ENCODE data around the gene DPP7. TPM values are rescaled to one million over a fixed set of nuclear protein-coding genes. Genes with fewer than 3 reads are reported as not detected.

Gene DPP7
- polyA plus RNA-seq, 1 of the 3 experiments (the other 2 are of a cell fraction) = 127 TPM

- Histone ChIP-seq H3K4me1 (ENCODE audit: control insufficient read depth in 1 of 2, insufficient read depth in 2 of 2, low read depth in 1 of 2, low read length in 1 of 2) (peaks cover 3 to 18% of the 10 kb centered on the region in 2 experiments; a peak in 3 of 4 replicates), H3K27me3 (ENCODE audit: insufficient read depth) (no peaks in the 10 kb centered on the region), H3K79me2 (ENCODE audit: insufficient read depth) (peaks cover 55% of the 10 kb centered on the region), H4K20me1 (ENCODE audit: insufficient read depth) (no peaks in the 10 kb centered on the region), H3F3A (replicated peaks; ENCODE audit: insufficient read depth) (peaks cover 7% of the 10 kb centered on the region), H3K4me3 (ENCODE audit: low read depth in 2 of 2, low read length in 1 of 2) (peak overlapping the region; percentile 77 to 89), H3K36me3 (replicated peaks in 1 of 2; ENCODE audit: control insufficient read depth in 1 of 2, insufficient read depth in 2 of 2, low read length in 1 of 2) (no peaks in the 10 kb centered on the region), H3K9me2 (no peaks in the 10 kb centered on the region), H3K4me2 (peak overlapping the region; percentile 89), H3K9ac (peak overlapping the region; percentile 82), H3K27ac (ENCODE audit: low read depth in 2 of 2, low read length in 1 of 2) (peak overlapping the region in 1 of 2 experiments; percentile 87; a peak in 2 of 4 replicates), H3K9me3 (no peaks in the 10 kb centered on the region), H2AFZ (ENCODE audit: low read depth) (no peak overlapping the region)
- DNase-seq = no peak
- CTCF ChIA-PET = interaction anchor here (1.1 to 2.7 kb wide), 4 partner anchors 11 to 108 kb away, joined by 3 to 14 read pairs (median 8); partner anchors contain the start of genes GRIN1 and NPDC1
- TF ChIP-seq EP300 (IDR thresholded peaks at IDR 0.05; ENCODE audit: borderline replicate concordance in 1 of 2, low read depth in 1 of 2, low read length in 1 of 2) (no peak), RXRA (IDR thresholded peaks at IDR 0.05; ENCODE audit: borderline replicate concordance, low read depth) (no peak), TCF12 (IDR thresholded peaks at IDR 0.05) (no peak), NRF1 (IDR thresholded peaks at IDR 0.05; ENCODE audit: low read depth, low read length) (no peak)
- 66% methylated on average over 17 of the region's 19 CpGs for WGBS (ENCODE audit: low lambda C conversion rate)
- POLR2A ChIA-PET = interaction anchor here (2.6 kb wide), 1 partner anchor 10 kb away, joined by 32 read pairs; the partner anchor contains the start of gene GRIN1
Measured at GRCh38 chr9:137128158-137128861, 13.8 kb upstream of the DPP7 start.

GRCh38 chr9:137127301-137128157, 13.0 kb upstream of the DPP7 start:
- no peaks in the 10 kb centered on the region for H3K27me3 ChIP-seq (ENCODE audit: insufficient read depth)
- H3K4me2 ChIP-seq = peak overlapping the region; percentile 89; the same call in 1 of the 2 replicates
- ChIA-PET POLR2A (interaction anchor here (1.4 kb wide), 1 partner anchor 10 kb away, joined by 4 read pairs; no protein-coding TSS in a partner anchor), CTCF (interaction anchor here (0.8 to 1.4 kb wide), 3 partner anchors 100 to 109 kb away, joined by 3 to 6 read pairs (median 4); partner anchors contain the start of gene RNF224)
- H3K9me3 ChIP-seq = no peaks in the 10 kb centered on the region
- no peaks in the 10 kb centered on the region for H3K36me3 ChIP-seq (replicated peaks in 1 of 2; ENCODE audit: control insufficient read depth in 1 of 2, insufficient read depth in 2 of 2, low read length in 1 of 2)
- WGBS (ENCODE audit: low lambda C conversion rate) = 76% methylated on average over 24 of the region's 24 CpGs
- H2AFZ ChIP-seq (ENCODE audit: low read depth) = no peak overlapping the region
- no peak overlapping the region for H3K27ac ChIP-seq (ENCODE audit: low read depth in 2 of 2, low read length in 1 of 2)
- peaks cover 3 to 18% of the 10 kb centered on the region in 2 experiments; a peak in 3 of 4 replicates for H3K4me1 ChIP-seq (ENCODE audit: control insufficient read depth in 1 of 2, insufficient read depth in 2 of 2, low read depth in 1 of 2, low read length in 1 of 2)
- no peak for DNase-seq
- 0 out of 4 replicates have a peak overlapping the region, but pooled peaks of 1 of the 2 experiments have one; percentile 77 for H3K4me3 ChIP-seq (ENCODE audit: low read depth in 2 of 2, low read length in 1 of 2)
- no peaks in the 10 kb centered on the region for H3K9me2 ChIP-seq
- peaks cover 7% of the 10 kb centered on the region for H3F3A ChIP-seq (replicated peaks; ENCODE audit: insufficient read depth)
- TF ChIP-seq NFIC (IDR thresholded peaks at IDR 0.05; ENCODE audit: borderline replicate concordance) (no peak), CHD2 (IDR thresholded peaks at IDR 0.05; ENCODE audit: low read length, partially characterized antibody) (no peak), IRF3 (IDR thresholded peaks at IDR 0.05; ENCODE audit: low read depth, low read length) (no peak)
- H4K20me1 ChIP-seq (ENCODE audit: insufficient read depth) = no peaks in the 10 kb centered on the region
- no peak overlapping the region for H3K9ac ChIP-seq
- peaks cover 55% of the 10 kb centered on the region for H3K79me2 ChIP-seq (ENCODE audit: insufficient read depth)

Measured in SK-N-SH (cell line).